Measurements from ENCODE around the gene PRSS16.
"Not testable (repeated sequence)": the region's sequence is repeated elsewhere in the genome, so short reads cannot be mapped to it uniquely, and the experiment has no call there.

PRSS16 gene, protein sequence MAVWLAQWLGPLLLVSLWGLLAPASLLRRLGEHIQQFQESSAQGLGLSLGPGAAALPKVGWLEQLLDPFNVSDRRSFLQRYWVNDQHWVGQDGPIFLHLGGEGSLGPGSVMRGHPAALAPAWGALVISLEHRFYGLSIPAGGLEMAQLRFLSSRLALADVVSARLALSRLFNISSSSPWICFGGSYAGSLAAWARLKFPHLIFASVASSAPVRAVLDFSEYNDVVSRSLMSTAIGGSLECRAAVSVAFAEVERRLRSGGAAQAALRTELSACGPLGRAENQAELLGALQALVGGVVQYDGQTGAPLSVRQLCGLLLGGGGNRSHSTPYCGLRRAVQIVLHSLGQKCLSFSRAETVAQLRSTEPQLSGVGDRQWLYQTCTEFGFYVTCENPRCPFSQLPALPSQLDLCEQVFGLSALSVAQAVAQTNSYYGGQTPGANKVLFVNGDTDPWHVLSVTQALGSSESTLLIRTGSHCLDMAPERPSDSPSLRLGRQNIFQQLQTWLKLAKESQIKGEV
- total RNA-seq, result 0.18 to 0.68 (median 0.40) reads per million in 4 experiments

DNA sequence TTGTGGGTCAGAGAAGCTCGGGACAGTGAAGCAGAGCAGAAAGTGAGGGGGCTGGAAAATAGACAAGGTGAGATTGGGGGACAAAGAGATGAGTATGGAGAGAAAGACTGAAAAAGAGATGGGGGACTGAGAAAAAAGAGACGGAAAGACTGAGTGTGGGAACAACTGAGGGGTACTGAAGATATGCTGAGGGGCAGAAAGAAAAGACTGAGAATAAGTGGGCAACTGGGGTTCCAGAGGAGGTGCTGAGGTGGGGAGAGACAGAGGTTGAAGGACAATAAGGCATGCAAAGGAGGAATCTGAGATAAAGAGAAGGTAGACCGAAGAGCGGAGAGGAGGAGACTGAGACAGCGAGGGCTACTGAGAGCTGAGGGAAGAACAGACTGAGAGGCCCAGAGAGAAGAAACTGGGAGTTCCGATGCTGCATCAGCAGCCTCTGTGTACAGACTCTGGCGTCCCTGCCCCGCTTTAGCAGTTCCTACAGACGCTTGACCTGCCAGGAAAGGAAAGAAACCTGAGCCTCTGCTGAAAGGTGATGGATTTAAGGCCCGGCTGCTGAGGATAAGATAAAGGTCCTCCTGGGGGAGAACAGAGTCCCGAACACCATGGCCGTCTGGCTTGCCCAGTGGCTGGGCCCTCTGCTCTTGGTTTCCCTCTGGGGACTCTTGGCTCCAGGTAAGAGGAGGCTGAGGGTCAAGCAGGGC is at the start of gene PRSS16:
PRSS16 (plus strand) TSS at position 569 of the 704 bp plus-strand sequence; CDS start at position 606, 37 bp downstream.
- DNase-seq, result no peak

- no peak for DNase-seq
Measured at GRCh38 chr6:27205375-27206278, 41.9 kb upstream of the PRSS16 start.

GRCh38 chr6:27206806-27207205 is 40.7 kb upstream of the PRSS16 start:
- no peak for DNase-seq

DNA sequence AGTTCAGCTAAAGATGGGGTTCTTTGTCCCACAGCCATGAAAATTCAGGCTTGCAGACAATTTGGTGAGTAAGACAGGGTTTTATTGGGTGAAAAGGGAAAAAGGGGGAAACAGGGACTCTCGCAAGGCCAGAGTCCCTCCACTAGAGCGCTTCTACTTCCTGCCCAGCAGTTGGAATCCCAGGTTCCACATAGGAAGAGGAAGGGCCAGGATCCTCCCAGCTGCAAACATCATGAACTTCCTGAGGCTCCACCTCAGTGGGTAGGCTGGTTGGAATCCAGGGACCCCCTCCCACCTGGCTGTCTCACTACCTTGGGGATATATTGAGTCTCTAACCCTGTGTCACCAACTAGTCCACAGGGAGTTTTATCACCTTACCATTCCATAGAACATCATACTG is 39.5 kb upstream of the PRSS16 start:
- no peak for DNase-seq

DNA sequence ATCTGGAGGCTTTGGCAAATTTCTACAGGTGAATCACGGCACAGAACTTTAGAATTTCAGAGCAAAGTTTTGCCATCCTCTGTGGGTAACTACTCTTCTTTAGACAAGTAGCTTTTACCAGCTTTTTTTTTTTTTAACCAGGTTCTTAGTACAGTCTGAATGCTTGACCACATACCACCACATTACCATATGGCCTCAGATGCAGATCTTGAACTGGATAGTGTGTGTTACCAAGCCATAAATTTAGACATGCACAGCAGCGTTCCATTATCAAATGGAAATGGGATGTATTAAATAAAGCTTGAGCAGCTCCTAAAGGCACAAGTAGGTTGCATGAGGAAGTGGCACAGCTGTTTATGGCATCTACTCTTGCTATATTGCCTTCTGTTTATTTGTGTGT is 38.3 kb upstream of the PRSS16 start:
- DNase-seq, result no peak

GRCh38 chr6:27209659-27210269 is 37.7 kb upstream of the PRSS16 start:
- no peak for DNase-seq

GRCh38 chr6:27213091-27213517 is 34.4 kb upstream of the PRSS16 start:
- DNase-seq, result not testable (repeated sequence)

DNA sequence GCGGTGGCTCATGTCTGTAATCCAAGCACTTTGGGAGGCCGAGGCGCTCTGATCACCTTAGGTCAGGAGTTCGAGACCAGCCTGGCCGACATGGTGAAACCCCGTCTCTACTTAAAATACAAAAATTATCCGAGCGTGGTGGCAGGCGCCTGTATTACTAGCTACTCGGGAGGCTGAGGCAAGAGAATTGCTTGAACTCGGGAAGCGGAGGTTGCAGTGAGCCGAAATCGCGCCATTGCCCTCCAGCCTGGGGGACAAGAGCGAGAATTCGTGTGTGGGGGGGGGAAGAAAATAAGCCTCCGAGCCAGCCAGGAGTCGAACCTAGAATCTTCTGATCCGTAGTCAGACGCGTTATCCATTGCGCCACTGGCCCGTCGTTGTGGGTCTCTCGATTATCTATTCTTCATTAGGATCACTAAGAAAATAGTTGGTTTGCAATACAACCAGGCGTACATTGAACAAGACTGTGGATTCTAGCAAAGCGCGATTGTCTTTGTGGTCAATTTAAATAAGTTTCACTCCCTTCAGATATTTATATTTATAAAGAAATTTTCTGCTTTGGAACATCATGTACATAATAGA is 33.9 kb upstream of the PRSS16 start:
- no peak for DNase-seq

DNA sequence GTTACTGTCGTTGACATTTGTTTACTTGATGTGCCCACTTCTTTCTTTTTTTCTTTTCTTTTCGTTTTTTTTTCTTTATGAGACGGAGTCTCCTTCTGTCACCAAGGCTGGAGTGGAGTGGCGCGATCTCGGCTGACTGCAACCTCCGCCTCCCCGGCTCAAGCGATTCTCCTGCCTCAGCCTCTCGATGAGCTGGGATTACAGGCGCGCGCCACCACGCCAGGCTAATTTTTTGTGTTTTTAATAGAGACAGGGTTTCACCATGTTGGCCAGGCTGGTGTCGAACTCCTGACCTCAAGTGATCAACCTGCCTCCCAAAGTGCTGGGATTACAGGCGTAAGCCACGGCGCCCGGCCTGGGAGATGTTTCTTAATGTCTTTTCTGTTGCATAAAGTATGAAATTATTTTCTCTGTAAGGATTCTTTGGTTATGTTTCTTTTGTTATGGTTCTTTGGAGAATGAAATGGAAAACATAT is 33.3 kb upstream of the PRSS16 start:
- no peak for DNase-seq

- no peak for DNase-seq
Measured at GRCh38 chr6:27216874-27217273, 30.6 kb upstream of the PRSS16 start.

GRCh38 chr6:27222971-27223370 is 24.5 kb upstream of the PRSS16 start:
- DNase-seq, result not testable (repeated sequence)

GRCh38 chr6:27224729-27225128 is 22.8 kb upstream of the PRSS16 start:
- no peak for DNase-seq

- no peak for DNase-seq
Measured at GRCh38 chr6:27228963-27229477, 18.5 kb upstream of the PRSS16 start.

DNA sequence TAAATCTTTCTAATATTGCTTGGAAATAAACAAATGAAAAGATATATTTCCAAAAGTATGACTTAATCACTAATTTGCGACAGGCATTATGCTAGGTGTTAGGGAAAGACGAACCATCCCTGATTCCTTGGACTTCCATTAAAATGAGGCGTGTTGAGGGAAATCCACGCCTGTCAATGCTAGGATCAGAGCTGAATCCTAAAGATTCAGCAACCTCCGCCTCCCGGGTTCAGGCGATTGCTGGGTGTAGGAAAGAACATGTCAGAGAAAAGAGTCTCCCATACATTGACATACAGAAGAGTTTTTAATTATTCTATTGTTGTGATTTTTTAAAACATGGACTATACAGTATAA is 16.8 kb upstream of the PRSS16 start:
- DNase-seq, result no peak

DNA sequence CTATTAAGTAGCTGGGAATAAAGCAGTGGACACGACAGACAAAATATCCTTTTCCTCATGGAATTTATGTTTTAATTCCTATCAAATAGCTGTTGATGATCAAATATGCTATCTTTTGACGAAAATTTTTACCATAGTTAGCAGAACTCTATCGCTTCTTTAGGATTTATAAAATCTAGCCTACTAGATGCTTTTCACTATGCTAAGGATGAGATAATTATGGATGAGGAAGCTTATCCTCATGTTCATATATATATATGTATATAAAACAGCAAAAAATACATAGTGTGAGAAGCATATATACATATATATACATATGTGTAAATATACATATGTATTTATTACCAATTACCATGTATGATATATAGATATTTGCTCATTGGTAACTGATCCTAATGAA is 12.9 kb upstream of the PRSS16 start:
- DNase-seq, result no peak

DNA sequence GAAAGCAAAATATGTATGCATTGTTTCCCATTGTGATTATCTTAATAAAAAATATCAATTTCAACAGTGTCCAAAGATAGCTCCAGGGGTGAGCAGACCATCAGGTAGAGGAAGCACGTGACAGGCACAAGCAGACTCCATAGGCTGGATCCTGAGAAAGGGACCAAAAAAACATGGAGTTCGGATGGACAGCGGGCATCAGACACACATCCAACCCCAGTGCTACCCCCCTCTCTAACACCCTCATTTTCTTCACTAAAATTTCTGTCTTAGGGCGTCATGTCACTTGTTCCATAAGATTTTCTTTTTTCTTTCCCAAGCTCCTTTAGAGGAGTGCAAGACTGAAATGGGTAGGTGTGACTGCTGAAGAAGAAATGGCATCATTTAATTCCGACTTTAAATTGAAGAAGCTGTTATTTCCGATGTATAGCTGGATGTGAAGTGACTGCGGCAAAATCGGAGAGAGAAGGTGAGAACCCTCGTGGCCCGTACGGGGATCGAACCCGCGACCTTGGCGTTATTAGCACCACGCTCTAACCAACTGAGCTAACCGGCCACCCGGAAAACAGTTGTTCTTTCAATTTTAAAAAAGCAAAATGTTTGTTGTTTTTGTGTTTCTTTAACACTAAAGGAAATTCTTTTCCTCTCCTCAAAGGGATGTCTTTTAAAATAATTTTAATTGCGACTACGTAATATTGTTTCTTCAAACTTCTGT is 10.3 kb upstream of the PRSS16 start:
- no peak for DNase-seq

DNA sequence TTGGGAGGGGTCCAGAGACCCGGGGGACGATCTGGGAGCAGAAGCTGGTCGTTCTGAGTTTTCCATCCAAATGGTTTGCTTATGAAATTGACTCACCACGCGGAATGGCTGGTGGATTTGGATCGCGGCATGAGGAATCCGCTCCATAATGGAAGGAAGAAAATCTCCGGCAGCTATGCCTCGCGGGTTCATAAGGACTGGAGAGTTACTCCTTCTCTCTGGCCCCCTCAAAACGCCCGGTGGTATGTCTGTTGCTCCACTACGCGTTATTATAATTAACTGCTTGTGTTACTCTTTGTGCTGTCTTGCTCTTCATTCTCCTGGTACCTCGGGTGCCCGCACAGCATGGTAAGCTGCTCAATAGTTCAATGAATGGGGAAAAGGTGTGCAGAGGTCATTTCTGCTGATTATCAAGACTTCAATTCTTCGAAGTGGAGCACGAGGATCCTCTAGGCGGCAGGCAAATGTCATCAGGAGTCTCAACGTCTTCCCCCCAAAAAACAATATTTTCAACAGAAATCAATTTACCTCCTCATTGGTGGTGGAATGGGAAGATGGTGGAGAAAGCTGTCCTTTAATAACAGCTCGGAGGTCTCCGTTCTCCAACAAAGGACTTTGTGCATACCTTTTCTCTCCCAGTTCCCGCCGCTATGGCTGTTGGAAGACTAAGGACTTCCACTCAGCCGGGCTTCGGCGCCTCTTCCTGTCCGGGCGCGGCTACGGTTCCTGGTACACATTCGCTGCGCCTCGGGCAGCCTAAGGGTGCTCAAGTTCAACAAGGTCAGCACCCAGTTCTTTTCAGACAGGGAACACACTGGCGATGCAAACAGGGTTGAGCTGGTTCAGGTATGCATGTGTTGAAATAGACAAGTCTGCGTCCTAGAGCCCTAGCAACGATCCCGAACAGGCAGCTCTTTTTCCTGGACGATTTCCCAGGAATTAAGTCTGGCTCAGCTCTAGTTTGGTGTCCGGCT is 9.2 kb upstream of the PRSS16 start:
- DNase-seq, result no peak

DNA sequence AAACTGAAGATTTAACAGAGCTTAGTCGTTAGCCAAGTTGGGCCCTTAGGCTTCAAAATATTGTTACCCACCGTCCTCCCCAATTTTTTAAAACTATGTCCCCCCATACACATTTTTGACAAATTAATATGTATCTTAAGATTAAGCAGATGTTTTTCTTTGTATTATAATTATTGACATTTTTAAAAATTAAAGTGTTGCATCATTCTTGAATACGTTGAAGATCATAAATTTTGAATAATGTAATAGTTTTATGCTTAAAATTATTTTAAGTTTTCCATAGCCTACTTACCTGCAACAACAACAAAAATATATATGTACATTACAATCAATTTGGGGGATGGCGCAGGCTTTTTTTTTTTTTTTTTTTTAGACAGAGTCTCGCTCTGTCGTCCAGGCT is 8.2 kb upstream of the PRSS16 start:
- DNase-seq, result no peak

DNA sequence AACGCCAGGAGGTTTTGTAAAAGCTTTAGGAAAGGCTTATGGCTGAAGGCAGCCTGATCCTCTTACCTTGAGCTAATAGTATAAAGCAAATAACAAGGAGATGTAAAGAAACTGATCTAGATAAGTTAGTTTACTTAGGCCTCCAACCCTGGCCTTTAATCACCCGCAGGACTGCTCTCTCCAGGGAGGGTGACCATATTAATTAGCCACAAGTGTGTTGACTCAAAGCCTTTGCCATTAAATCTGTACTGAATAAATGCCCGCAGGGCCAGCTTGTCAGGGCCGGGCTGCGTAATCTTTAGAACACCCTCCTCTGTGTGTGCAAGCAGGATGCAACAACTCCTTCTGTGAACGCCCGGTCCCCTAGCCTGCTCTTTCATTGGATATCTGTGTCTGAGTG is 6.1 kb upstream of the PRSS16 start:
- no peak for DNase-seq

Data from effector CD8-positive, alpha-beta T cell (primary cell).